Placental pericyte (primary cell): ENCODE measurements around the gene TFF3. TPM values are rescaled to one million over a fixed set of nuclear protein-coding genes. Genes with fewer than 3 reads are reported as not detected.

Experiments used
- total RNA-seq: library from RNA; depleted of rRNA; stranded (reverse); fragments of >200 nt; gene quantifications from 2 replicates; pipeline ENCODE4 v1.2.3, GENCODE V29; 2012

The TFF3 gene, protein sequence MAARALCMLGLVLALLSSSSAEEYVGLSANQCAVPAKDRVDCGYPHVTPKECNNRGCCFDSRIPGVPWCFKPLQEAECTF
- total RNA-seq = not detected in 2 replicates

DNA sequence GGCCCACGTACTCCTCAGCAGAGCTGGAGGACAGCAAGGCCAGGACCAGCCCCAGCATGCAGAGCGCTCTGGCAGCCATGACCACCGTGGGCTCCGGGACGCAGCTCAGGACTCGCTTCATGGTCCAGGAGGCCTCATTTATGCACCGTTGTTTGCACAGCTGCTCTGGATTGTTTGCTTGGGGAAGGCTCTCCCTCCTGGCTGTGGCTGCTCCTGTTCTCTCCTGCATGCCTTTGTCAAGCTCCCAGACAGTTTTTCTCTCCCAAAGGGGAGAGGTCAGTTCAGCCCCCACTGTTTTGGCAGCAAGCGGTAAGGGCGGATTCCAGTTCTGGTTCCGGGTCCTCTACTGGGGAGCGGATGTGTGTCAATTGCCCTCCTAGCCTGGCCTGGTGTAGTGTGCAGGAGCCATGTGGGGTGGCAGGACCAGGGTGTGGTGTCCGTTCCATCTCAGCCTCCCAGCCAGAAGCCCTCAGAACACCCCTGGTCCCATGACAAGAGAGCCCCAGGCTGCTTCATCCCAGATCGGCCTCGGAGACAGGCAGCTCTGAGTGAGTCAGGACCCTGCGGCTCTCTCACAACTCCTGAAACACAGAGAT, at the start of gene TFF3:
TSS of gene TFF3 (minus strand) at position 114 of the 596 bp plus-strand sequence. CDS start at position 79, 35 bp downstream.

DNA sequence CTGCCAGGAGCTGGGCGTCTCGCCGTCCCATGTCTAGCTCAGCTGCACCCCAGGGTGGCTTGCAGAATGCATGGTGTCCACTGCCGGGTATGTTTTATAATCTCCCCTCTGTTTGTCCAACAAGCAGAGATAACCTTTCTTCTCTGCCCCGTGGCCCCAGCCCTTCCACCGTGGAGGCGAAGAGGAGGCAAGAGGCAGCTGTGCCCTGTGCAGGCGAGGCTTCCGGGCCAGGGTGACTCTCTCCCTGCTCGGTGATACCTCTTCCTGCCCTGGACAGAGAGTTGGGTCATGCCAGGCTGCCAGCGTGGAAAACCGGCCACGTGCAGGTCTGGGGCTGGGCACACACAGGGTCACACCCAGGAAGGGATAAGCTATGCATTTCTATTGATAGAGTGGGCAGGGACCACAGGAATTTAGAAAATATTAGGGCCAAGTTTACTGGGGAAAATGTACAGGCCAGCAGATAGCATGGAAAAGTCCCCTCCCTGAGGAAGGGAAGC, 35.8 kb upstream of the TFF3 start, which contains the start of gene TFF2:
TSS of gene TFF2 (minus strand) at position 68 of the 500 bp plus-strand sequence. CDS start at position 31, 37 bp downstream.

Other genes with a start within 250 kb of the TFF3 start
- gene UMODL1, start 244.1 kb downstream of the TFF3 start, total RNA-seq = 0.29 TPM in 1 of 2 replicates, not detected in the other
- 0.29 and 0.44 TPM in 2 replicates for gene ABCG1, start 96.3 kb downstream of the TFF3 start, total RNA-seq
- gene TFF2, start 35.6 kb upstream of the TFF3 start, total RNA-seq = not detected in 2 replicates
- not detected in 2 replicates for gene TFF1, start 51.1 kb upstream of the TFF3 start, total RNA-seq
- not detected in 2 replicates for gene TMPRSS3, start 80.6 kb upstream of the TFF3 start, total RNA-seq
- not detected in 2 replicates for gene UBASH3A, start 88.5 kb upstream of the TFF3 start, total RNA-seq
- under 0.01 TPM in 1 of 2 replicates, not detected in the other for gene RSPH1, start 180.8 kb upstream of the TFF3 start, total RNA-seq
- 0.43 and 0.88 TPM in 2 replicates for gene SLC37A1, start 198.4 kb upstream of the TFF3 start, total RNA-seq